HG02623 (cell line): ENCODE measurements around the gene PRM3.

Source experiments
- ATAC-seq: cut with Tn5 transposase; IDR thresholded peaks from one replicate; pipeline ENCODE4 v1.9.1; 2021; ENCODE audit warnings: moderate library complexity; ENCODE audit not compliant: unreplicated experiment

Gene PRM3

GRCh38 chr16:11229432-11229831 is 44.0 kb downstream of the PRM3 start:
- ATAC-seq, result no peak

GRCh38 chr16:11225677-11226549 is 47.5 kb downstream of the PRM3 start:
- no peak for ATAC-seq

DNA sequence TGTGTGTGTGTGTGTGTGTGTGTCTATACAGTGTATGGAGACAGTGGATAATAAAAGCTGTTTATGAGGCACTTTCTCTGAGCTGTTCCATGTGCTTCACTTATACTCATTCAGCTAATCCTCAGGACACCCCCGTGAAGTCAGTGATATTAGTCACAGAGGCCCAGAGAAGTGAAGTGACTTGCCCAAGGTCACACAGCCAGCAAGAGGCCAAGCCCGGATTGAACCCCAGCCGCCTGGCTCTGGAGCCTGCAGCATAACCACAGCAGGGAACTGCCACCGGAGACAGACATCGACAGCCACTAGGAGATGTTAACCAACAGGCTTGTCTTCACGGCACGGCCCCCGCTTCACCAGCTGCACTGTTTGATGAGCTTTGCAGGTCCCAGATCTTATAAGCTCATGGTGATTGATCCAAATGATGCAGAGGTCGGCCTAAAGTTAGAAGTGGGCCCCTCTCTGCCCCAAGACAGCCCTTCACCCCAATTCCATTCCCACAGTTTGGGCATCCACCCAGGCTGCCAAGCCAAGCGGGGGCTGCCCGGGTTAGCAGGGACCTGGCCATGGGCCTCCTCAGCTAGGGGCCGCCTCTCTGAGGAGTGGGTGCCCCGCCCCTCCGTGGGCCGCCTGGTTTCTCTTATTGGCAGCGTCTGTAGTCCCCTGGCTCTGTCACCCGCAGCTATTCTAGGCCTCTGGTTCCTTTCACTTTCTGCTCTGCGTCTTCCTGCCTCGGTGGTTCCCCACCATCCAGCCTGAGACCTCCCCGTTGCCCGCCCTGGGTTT is 48.3 kb downstream of the PRM3 start:
- peak; percentile 75 for ATAC-seq

GRCh38 chr16:11224096-11224893 is 49.1 kb downstream of the PRM3 start:
- no peak for ATAC-seq
